Thyroid gland (tissue), 4 donors: ENCODE data around the gene CXCR4.

ENCODE experiments used
- CTCF ChIP-seq, 6 experiments: fragments of 200-600 bp in 3 of 6; fragments of 450-650 bp in 3 of 6; sonication (generic) in 3 of 6; IDR thresholded peaks; one replicate each; pipeline ENCODE4 v1.5.1; 2016 to 2019; ENCODE audit warnings: antibody characterized with exemption in 6 of 6, mild to moderate bottlenecking in 2 of 6, inconsistent platforms in 1 of 6, moderate library complexity in 1 of 6
- POLR2A ChIP-seq, 2 donors: fragments of 450-650 bp; IDR thresholded peaks; one replicate each; pipeline ENCODE4 v1.6.1; 2017; ENCODE audit warnings: antibody characterized with exemption in 2 of 2, mild to moderate bottlenecking in 2 of 2, moderate library complexity in 1 of 2

GRCh38 chr2:136156411-136156810, 38.5 kb upstream of the CXCR4 start:
- TF ChIP-seq POLR2A (IDR thresholded peaks at IDR 0.05): no peak
- no peak for TF ChIP-seq CTCF (IDR thresholded peaks at IDR 0.05)
